Ascending aorta (tissue), 2 donors: ENCODE measurements around the gene DPP3. TPM values are rescaled to one million over a fixed set of nuclear protein-coding genes. Genes with fewer than 3 reads are reported as not detected.
A peak's percentile ranks its signal among the peaks of the same experiment; 100 is the strongest.

ENCODE experiments used
- DNase-seq, 2 donors: peaks; one replicate each; pipeline ENCODE4 v3.0.0-alpha.2; 2019; ENCODE audit warnings: low spot score in 2 of 2
- H3K27ac ChIP-seq, 2 donors: fragments of 200-600 bp; sonication (generic); one replicate each; pipeline ENCODE4 v1.5.1; 2016 to 2017; ENCODE audit warnings: mild to moderate bottlenecking in 1 of 2
- H3K27me3 ChIP-seq: fragments of 200-600 bp; sonication (generic); one replicate; pipeline ENCODE4 v1.5.1; 2017
- H3K36me3 ChIP-seq, 2 donors: fragments of 200-600 bp; sonication (generic); one replicate each; pipeline ENCODE4 v1.5.1; 2016
- H3K4me1 ChIP-seq, 2 donors: fragments of 200-600 bp; sonication (generic); one replicate each; pipeline ENCODE4 v1.5.1; 2016 to 2017; ENCODE audit warnings: mild to moderate bottlenecking in 1 of 2
- H3K4me3 ChIP-seq, 2 donors: fragments of 200-600 bp; sonication (generic); one replicate each; pipeline ENCODE4 v1.5.1; 2016 to 2017; ENCODE audit warnings: mild to moderate bottlenecking in 1 of 2
- H3K9me3 ChIP-seq, 2 donors: fragments of 200-600 bp; sonication (generic); one replicate each; pipeline ENCODE4 v1.5.1; 2016
- CTCF ChIP-seq, 3 experiments: fragments of 200-600 bp in 2 of 3; fragments of 450-650 bp in 1 of 3; sonication (generic) in 2 of 3; IDR thresholded peaks; one replicate each; pipeline ENCODE4 v1.5.1; 2016 to 2019; ENCODE audit warnings: antibody characterized with exemption in 3 of 3, mild to moderate bottlenecking in 1 of 3, moderate library complexity in 1 of 3
- intact Hi-C: fragments of 100-400 bp; cut with DNase I; formaldehyde crosslinking; loops from one replicate; pipeline ENCODE4 v1.15.1; 2023
- total RNA-seq: library from RNA; depleted of rRNA; stranded (reverse); fragments of >200 nt; gene quantifications from one replicate; pipeline ENCODE4 v1.1.0, GENCODE V29; 2016

Gene DPP3
- total RNA-seq, 1 donor from 2014 or later: 14.8 TPM

DNA sequence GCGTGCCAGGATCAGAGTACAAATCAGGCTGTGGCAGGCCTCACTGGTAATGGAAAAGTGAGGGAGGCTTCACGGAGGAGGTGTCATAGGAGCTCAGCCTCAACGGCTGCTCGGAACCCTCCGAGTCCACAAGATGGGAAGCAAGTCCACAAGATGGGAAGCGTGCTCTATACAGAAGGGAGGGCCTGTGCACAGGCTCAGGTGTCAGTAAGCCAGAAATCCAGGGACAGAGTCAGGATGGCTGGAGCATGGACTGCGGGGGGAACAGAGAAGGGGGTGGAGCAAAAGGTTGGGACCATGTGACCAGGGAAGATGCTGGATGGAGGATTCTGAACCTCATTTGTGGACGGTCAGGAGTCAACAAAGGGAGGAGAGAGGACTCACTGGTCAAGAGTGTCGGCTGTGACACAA, 3.4 kb upstream of the DPP3 start:
- no peak for DNase-seq
- Histone ChIP-seq H3K4me3 (no peak overlapping the region), H3K27me3 (no peaks in the 10 kb centered on the region), H3K36me3 (peaks cover 29 to 41% of the 10 kb centered on the region in 2 donors), H3K4me1 (peaks cover 0 to 13% of the 10 kb centered on the region in 2 donors), H3K9me3 (no peaks in the 10 kb centered on the region), H3K27ac (no peak overlapping the region)
- TF ChIP-seq CTCF (IDR thresholded peaks at IDR 0.05): no peak
- intact Hi-C loops: no loop called here

DNA sequence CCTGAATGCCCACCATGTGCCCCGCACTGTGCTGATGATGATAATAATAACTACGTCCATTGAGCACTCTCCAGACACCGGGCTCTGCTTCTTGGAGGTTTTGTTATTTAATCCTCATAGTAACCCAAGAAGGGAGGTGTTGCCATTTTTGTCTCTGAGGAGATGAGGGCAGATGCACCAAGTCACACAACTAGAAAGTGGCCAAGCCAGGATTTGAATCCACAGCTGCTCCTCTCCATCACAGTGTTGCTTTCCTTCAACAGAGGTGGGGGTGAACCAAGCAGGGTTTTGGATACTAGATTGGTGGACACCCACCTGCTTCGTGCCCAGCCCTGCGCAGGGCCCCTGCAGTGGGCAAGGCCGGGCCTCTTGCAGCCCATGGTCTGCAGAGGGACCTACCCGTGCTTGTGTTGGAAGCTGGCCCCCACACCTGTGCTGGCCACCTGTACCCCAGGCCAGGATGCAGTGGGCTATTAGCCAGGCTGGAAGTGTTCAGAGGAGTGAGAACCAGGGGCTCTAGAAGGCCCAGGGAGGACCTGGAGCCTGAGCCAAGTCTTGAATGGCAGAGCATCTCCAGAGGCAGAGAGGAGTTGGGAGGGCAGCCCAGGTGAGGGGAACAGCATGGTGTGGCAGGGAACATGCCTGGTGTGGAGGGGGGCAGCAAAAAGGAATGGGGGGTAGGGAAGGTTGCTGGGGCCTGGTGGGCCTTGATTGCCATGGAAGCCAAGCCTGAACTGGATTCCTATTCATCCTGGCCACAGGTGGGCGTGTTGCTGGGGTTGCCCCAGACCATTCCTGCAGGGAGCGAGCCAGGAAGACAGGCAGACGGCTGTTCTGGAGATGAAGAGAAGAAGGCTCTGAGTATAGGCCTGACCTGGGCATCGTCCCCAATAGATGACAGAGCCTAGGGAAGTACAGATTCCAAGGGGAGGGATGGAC, 2.7 kb upstream of the DPP3 start:
- no peak for DNase-seq
- Histone ChIP-seq H3K36me3 (peaks cover 22 to 37% of the 10 kb centered on the region in 2 donors), H3K27ac (no peak overlapping the region), H3K4me1 (peaks cover 0 to 13% of the 10 kb centered on the region in 2 donors), H3K27me3 (no peaks in the 10 kb centered on the region), H3K4me3 (no peak overlapping the region), H3K9me3 (no peaks in the 10 kb centered on the region)
- intact Hi-C loops: no loop called here
- no peak for TF ChIP-seq CTCF (IDR thresholded peaks at IDR 0.05)

- DNase-seq: no peak
- peaks cover 0 to 13% of the 10 kb centered on the region in 2 donors for H3K4me1 ChIP-seq
- TF ChIP-seq CTCF (IDR thresholded peaks at IDR 0.05): peak; percentile 44 to 64 (median 50)
- peak overlapping the region; percentile 84 to 92 for H3K27ac ChIP-seq
- H3K4me3 ChIP-seq: peak overlapping the region; percentile 67 to 75
- no peaks in the 10 kb centered on the region for H3K9me3 ChIP-seq
- H3K27me3 ChIP-seq: no peaks in the 10 kb centered on the region
- intact Hi-C loops: no loop called here
- H3K36me3 ChIP-seq: peaks cover 10 to 23% of the 10 kb centered on the region in 2 donors
These were observed 1.4 kb upstream of the DPP3 start for GRCh38 chr11:66478729-66479393.

GRCh38 chr11:66479394-66480116, 679 bp upstream of the DPP3 start:
- TF ChIP-seq CTCF (IDR thresholded peaks at IDR 0.05): peak in 1 of 3 experiments; percentile 2
- H3K9me3 ChIP-seq: no peaks in the 10 kb centered on the region
- no peaks in the 10 kb centered on the region for H3K27me3 ChIP-seq
- peak in 1 of 2 donors; percentile 78 for DNase-seq
- peak overlapping the region; percentile 67 to 75 for H3K4me3 ChIP-seq
- peaks cover 0 to 13% of the 10 kb centered on the region in 2 donors for H3K4me1 ChIP-seq
- intact Hi-C loops: loop anchor here (1.0 kb wide), 3 partner anchors 13 to 67 kb away; partner anchors contain the start of genes ACTN3, BBS1, PELI3 and ZDHHC24
- peak overlapping the region; percentile 84 to 92 for H3K27ac ChIP-seq
- H3K36me3 ChIP-seq: peaks cover 10 to 16% of the 10 kb centered on the region in 2 donors

GRCh38 chr11:66484806-66485380, 4.7 kb downstream of the DPP3 start:
- no peaks in the 10 kb centered on the region for H3K9me3 ChIP-seq
- H3K4me1 ChIP-seq: peaks cover 0 to 5% of the 10 kb centered on the region in 2 donors
- no peak for DNase-seq
- H3K27ac ChIP-seq: no peak overlapping the region
- intact Hi-C loops: no loop called here
- H3K4me3 ChIP-seq: no peak overlapping the region
- no peak for TF ChIP-seq CTCF (IDR thresholded peaks at IDR 0.05)
- peaks cover 9 to 34% of the 10 kb centered on the region in 2 donors for H3K36me3 ChIP-seq
- no peaks in the 10 kb centered on the region for H3K27me3 ChIP-seq
